Liver (tissue), 9 donors: ENCODE results near the gene CD300LB. TPM values are rescaled to one million over a fixed set of nuclear protein-coding genes. Genes with fewer than 3 reads are reported as not detected.

Experiments used
- DNase-seq: peaks from one replicate; pipeline ENCODE4 v3.0.0-alpha.2; 2017; ENCODE audit warnings: low spot score
- H3K27ac ChIP-seq, 2 donors: one replicate each; pipeline ENCODE4 v1.7.0; 2013; ENCODE audit warnings: inconsistent platforms in 2 of 2, low read length in 2 of 2, control low read depth in 1 of 2, low read depth in 1 of 2, mild to moderate bottlenecking in 1 of 2
- H3K27me3 ChIP-seq, 4 donors: one replicate each; pipeline versions ENCODE4 v1.6.1 to v1.7.0; 2013; ENCODE audit warnings: low read length in 3 of 4, inconsistent platforms in 1 of 4, mild to moderate bottlenecking in 1 of 4, moderate library complexity in 1 of 4; ENCODE audit not compliant: control insufficient read depth in 4 of 4, insufficient read depth in 4 of 4
- H3K36me3 ChIP-seq, 4 donors: one replicate each; pipeline versions ENCODE4 v1.6.1 to v1.7.0; 2013; ENCODE audit warnings: low read length in 3 of 4, mild to moderate bottlenecking in 3 of 4, low read depth in 1 of 4, moderate library complexity in 1 of 4; ENCODE audit not compliant: control insufficient read depth in 4 of 4, insufficient read depth in 3 of 4
- H3K4me1 ChIP-seq, 4 donors: one replicate each; pipeline versions ENCODE4 v1.6.1 to v1.7.0; 2013; ENCODE audit warnings: low read length in 3 of 4, mild to moderate bottlenecking in 3 of 4, moderate library complexity in 1 of 4; ENCODE audit not compliant: control insufficient read depth in 4 of 4, insufficient read depth in 4 of 4
- H3K4me3 ChIP-seq, 3 donors: one replicate each; pipeline versions ENCODE4 v1.6.1 to v1.7.0; 2013; ENCODE audit warnings: low read length in 3 of 3, control low read depth in 1 of 3, low read depth in 1 of 3, mild to moderate bottlenecking in 1 of 3
- H3K9ac ChIP-seq, 2 donors: one replicate each; pipeline ENCODE4 v1.7.0; 2013; ENCODE audit warnings: low read length in 2 of 2, mild to moderate bottlenecking in 2 of 2, moderate library complexity in 2 of 2, control low read depth in 1 of 2, low read depth in 1 of 2
- H3K9me3 ChIP-seq, 4 donors: one replicate each; pipeline versions ENCODE4 v1.6.1 to v1.7.0; 2013; ENCODE audit warnings: low read length in 3 of 4; ENCODE audit not compliant: control insufficient read depth in 4 of 4
- FOXA1 ChIP-seq: IDR thresholded peaks from 2 replicates; pipeline ENCODE4 v1.6.1; 2016; ENCODE audit warnings: antibody characterized with exemption
- FOXA2 ChIP-seq: IDR thresholded peaks from 2 replicates; pipeline ENCODE4 v1.6.1; 2016; ENCODE audit warnings: antibody characterized with exemption
- GABPA ChIP-seq, 2 donors: IDR thresholded peaks in 1 of 2; conservative IDR thresholded peaks in 1 of 2; 2 replicates each; pipeline ENCODE4 v1.6.1; 2016; ENCODE audit warnings: antibody characterized with exemption in 2 of 2, mild to moderate bottlenecking in 1 of 2, moderate library complexity in 1 of 2
- HNF4A ChIP-seq, 2 donors: conservative IDR thresholded peaks; 2 replicates each; pipeline ENCODE4 v1.6.1; 2016; ENCODE audit warnings: antibody characterized with exemption in 2 of 2, mild to moderate bottlenecking in 2 of 2
- HNF4G ChIP-seq: IDR thresholded peaks from 2 replicates; pipeline ENCODE4 v1.6.1; 2016; ENCODE audit warnings: antibody characterized with exemption
- NR2F2 ChIP-seq: IDR thresholded peaks from 2 replicates; pipeline ENCODE4 v1.6.1; 2016; ENCODE audit warnings: antibody characterized with exemption
- RAD21 ChIP-seq, 2 donors: IDR thresholded peaks; 2 replicates each; pipeline ENCODE4 v1.6.1; 2016; ENCODE audit warnings: antibody characterized with exemption in 2 of 2, mild to moderate bottlenecking in 2 of 2
- SP1 ChIP-seq: IDR thresholded peaks from 2 replicates; pipeline ENCODE4 v1.6.1; 2018; ENCODE audit warnings: antibody characterized with exemption, mild to moderate bottlenecking
- TAF1 ChIP-seq: conservative IDR thresholded peaks from 2 replicates; pipeline ENCODE4 v1.6.1; 2016; ENCODE audit warnings: antibody characterized with exemption, mild to moderate bottlenecking
- WGBS: extraction: QIAGEN DNeasy Blood & Tissue Kit; methylation state at CpG from one replicate; pipeline ENCODE4 v1.1.7; 2013; 5-methylcytosine and 5-hydroxymethylcytosine counted together
- polyA plus RNA-seq, 2 donors: library from polyadenylated mRNA; stranded (reverse) in 1 of 2; unstranded in 1 of 2; fragments of 200-250 nt in 1 of 2; fragments of >200 nt in 1 of 2; fragmentation: Nextera tagmentation in 1 of 2; extraction: Ambion mirVana in 1 of 2; gene quantifications; one replicate each; pipeline versions ENCODE4 v1.2.1 to v1.2.3, GENCODE V29; 2013 to 2015
- total RNA-seq, 2 donors: library from RNA; depleted of rRNA; stranded (reverse); fragments of >200 nt; gene quantifications; one replicate each; pipeline ENCODE4 v1.2.3, GENCODE V29; 2014
- TF ChIP-seq, protein P1 (sequence below): IDR thresholded peaks from 2 replicates; pipeline ENCODE4 v1.6.1; 2016; ENCODE audit warnings: antibody characterized with exemption, mild to moderate bottlenecking
- TF ChIP-seq, protein P2 (sequence below): fragments of 150-350 bp; IDR thresholded peaks from 2 replicates; pipeline ENCODE4 v1.5.1; 2017; ENCODE audit warnings: improper control_type of control experiment, low read depth, low read length; ENCODE audit not compliant: missing input control
- TF ChIP-seq, protein P3 (sequence below): IDR thresholded peaks from 2 replicates; pipeline ENCODE4 v1.6.1; 2016; ENCODE audit warnings: antibody characterized with exemption
- TF ChIP-seq, protein P4 (sequence below): IDR thresholded peaks from 2 replicates; pipeline ENCODE4 v1.6.1; 2016; ENCODE audit warnings: antibody characterized with exemption
- donor health status: healthy.
- donor health status: healthy.
- donor health status: healthy.
- donor health status: healthy.
- donor health status: healthy.

The CD300LB gene
- total and polyA plus RNA-seq, 4 donors, result 0.08 to 0.33 (median 0.09) TPM; not detected in 1

DNA sequence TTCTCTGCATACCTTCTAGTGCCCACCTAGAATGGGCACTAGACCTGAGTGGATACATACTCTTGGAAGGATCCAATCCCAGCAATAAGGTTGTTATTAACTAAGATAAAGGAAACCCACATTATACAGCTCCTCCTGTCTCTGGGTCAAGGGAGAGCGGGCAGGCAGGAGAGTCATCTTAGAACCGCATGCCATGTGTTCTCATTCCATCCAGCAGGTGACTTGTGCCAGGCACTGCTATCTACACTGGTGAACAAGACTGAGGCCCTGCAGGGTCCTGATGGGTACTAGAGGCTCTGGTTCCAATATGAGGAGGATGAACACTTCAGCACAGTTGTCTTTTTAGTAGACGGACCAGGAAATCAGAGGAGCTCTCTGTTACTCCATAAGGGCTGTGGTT is 41.9 kb upstream of the CD300LB start:
- Histone ChIP-seq H3K27me3 (peaks cover 0 to 5% (median 0%) of the 10 kb centered on the region in 4 donors), H3K9me3 (no peaks in the 10 kb centered on the region), H3K36me3 (no peaks in the 10 kb centered on the region), H3K4me3 (no peak overlapping the region), H3K9ac (no peak overlapping the region), H3K27ac (no peak overlapping the region), H3K4me1 (no peaks in the 10 kb centered on the region)
- no peak for DNase-seq
- 78% methylated on average over 3 of the region's 3 CpGs for WGBS
- TF ChIP-seq FOXA1, result no peak
- no peak for TF ChIP-seq GABPA (IDR thresholded peaks at IDR 0.05 in 1 of 2, conservative IDR thresholded peaks at IDR 0.05 in 1 of 2)
- TF ChIP-seq FOXA2, result no peak
- no peak for TF ChIP-seq TAF1
- TF ChIP-seq RAD21 (IDR thresholded peaks at IDR 0.05), result no peak
- no peak for TF ChIP-seq HNF4G
- no peak for TF ChIP-seq SP1

DNA sequence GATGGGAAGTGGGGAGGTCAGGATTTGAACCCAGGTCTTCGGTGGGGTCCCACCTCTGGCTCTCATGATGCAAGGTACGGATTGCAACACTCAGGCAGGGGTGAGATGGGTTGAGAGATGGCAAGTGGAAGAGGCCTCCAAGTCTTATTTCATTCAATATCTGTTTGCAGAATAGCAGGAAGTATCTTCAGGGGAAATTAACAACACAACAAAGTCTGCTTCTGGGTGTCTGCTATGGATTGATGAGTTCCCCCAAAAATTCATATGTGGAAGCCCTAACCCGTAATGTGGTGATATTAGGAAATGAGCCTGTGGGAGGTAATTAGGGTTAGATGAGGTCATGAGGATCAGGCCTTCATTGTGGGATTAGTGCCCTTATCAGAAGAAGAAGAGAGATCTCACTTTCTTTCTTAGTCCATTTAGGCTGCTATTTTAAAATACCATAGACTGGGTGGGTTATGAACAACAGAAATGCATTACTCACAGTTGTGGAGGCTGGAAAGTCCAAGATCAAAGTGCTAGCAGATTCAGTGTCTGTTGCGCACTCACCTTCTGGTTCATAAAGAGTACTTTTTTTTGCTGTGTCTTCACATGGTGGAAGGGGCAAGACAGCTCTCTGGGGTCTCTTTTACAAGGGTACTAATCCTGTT is 40.5 kb upstream of the CD300LB start:
- 72% methylated on average over 4 of the region's 4 CpGs for WGBS

More for the DNA sequence above, 40.5 kb upstream of the CD300LB start:
- no peak overlapping the region for H3K9ac ChIP-seq
- no peaks in the 10 kb centered on the region for H3K4me1 ChIP-seq
- H3K27ac ChIP-seq, result no peak overlapping the region
- H3K36me3 ChIP-seq, result no peaks in the 10 kb centered on the region
- peaks cover 0 to 5% (median 0%) of the 10 kb centered on the region in 4 donors for H3K27me3 ChIP-seq
- TF ChIP-seq HNF4G (no peak), FOXA1 (no peak), TAF1 (no peak), GABPA (IDR thresholded peaks at IDR 0.05 in 1 of 2, conservative IDR thresholded peaks at IDR 0.05 in 1 of 2) (no peak), RAD21 (IDR thresholded peaks at IDR 0.05) (no peak), FOXA2 (no peak), NR2F2 (no peak), SP1 (no peak), HNF4A (conservative IDR thresholded peaks at IDR 0.05) (no peak)
- TF ChIP-seq, protein P1, sequence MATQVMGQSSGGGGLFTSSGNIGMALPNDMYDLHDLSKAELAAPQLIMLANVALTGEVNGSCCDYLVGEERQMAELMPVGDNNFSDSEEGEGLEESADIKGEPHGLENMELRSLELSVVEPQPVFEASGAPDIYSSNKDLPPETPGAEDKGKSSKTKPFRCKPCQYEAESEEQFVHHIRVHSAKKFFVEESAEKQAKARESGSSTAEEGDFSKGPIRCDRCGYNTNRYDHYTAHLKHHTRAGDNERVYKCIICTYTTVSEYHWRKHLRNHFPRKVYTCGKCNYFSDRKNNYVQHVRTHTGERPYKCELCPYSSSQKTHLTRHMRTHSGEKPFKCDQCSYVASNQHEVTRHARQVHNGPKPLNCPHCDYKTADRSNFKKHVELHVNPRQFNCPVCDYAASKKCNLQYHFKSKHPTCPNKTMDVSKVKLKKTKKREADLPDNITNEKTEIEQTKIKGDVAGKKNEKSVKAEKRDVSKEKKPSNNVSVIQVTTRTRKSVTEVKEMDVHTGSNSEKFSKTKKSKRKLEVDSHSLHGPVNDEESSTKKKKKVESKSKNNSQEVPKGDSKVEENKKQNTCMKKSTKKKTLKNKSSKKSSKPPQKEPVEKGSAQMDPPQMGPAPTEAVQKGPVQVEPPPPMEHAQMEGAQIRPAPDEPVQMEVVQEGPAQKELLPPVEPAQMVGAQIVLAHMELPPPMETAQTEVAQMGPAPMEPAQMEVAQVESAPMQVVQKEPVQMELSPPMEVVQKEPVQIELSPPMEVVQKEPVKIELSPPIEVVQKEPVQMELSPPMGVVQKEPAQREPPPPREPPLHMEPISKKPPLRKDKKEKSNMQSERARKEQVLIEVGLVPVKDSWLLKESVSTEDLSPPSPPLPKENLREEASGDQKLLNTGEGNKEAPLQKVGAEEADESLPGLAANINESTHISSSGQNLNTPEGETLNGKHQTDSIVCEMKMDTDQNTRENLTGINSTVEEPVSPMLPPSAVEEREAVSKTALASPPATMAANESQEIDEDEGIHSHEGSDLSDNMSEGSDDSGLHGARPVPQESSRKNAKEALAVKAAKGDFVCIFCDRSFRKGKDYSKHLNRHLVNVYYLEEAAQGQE, result no peak
- TF ChIP-seq, protein P2, sequence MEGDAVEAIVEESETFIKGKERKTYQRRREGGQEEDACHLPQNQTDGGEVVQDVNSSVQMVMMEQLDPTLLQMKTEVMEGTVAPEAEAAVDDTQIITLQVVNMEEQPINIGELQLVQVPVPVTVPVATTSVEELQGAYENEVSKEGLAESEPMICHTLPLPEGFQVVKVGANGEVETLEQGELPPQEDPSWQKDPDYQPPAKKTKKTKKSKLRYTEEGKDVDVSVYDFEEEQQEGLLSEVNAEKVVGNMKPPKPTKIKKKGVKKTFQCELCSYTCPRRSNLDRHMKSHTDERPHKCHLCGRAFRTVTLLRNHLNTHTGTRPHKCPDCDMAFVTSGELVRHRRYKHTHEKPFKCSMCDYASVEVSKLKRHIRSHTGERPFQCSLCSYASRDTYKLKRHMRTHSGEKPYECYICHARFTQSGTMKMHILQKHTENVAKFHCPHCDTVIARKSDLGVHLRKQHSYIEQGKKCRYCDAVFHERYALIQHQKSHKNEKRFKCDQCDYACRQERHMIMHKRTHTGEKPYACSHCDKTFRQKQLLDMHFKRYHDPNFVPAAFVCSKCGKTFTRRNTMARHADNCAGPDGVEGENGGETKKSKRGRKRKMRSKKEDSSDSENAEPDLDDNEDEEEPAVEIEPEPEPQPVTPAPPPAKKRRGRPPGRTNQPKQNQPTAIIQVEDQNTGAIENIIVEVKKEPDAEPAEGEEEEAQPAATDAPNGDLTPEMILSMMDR, result no peak
- TF ChIP-seq, protein P3, sequence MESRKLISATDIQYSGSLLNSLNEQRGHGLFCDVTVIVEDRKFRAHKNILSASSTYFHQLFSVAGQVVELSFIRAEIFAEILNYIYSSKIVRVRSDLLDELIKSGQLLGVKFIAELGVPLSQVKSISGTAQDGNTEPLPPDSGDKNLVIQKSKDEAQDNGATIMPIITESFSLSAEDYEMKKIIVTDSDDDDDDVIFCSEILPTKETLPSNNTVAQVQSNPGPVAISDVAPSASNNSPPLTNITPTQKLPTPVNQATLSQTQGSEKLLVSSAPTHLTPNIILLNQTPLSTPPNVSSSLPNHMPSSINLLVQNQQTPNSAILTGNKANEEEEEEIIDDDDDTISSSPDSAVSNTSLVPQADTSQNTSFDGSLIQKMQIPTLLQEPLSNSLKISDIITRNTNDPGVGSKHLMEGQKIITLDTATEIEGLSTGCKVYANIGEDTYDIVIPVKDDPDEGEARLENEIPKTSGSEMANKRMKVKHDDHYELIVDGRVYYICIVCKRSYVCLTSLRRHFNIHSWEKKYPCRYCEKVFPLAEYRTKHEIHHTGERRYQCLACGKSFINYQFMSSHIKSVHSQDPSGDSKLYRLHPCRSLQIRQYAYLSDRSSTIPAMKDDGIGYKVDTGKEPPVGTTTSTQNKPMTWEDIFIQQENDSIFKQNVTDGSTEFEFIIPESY, result no peak
- TF ChIP-seq, protein P4, sequence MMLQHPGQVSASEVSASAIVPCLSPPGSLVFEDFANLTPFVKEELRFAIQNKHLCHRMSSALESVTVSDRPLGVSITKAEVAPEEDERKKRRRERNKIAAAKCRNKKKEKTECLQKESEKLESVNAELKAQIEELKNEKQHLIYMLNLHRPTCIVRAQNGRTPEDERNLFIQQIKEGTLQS, result no peak
- no peaks in the 10 kb centered on the region for H3K9me3 ChIP-seq
- DNase-seq, result no peak
- no peak overlapping the region for H3K4me3 ChIP-seq
